Endothelial cell of umbilical vein (primary cell): ENCODE data around the gene CMSS1. TPM values are rescaled to one million over a fixed set of nuclear protein-coding genes. Genes with fewer than 3 reads are reported as not detected.

Experiments
- BruUV-seq: library from RNA; stranded (reverse); fragments of 400-500 nt; replicated peaks from 2 replicates; lab custom pipeline; 2021; lab: Mats Ljungman, UMichigan
- CTCF ChIA-PET: fragments of 300-600, 350-600 bp; sonication (Branson Sonifier 250); formaldehyde crosslinking; loops from one replicate; lab custom pipeline; 2021; ENCODE audit warnings: antibody characterized with exemption, inconsistent platforms; lab: Charles Lee
- POLR2A ChIA-PET: fragments of 300-600, 350-600 bp; sonication (Branson Sonifier 250); formaldehyde crosslinking; loops from one replicate; lab custom pipeline; 2021; ENCODE audit warnings: antibody characterized with exemption, inconsistent platforms; lab: Charles Lee
- DNase-seq: peaks from one replicate; pipeline ENCODE4 v3.0.0-alpha.2; 2011; ENCODE audit warnings: low read depth, low spot score
- FAIRE-seq: peaks from 2 replicates; lab custom pipeline; 2011; peaks lifted over from hg19 to GRCh38; lab: Jason Lieb, UNC
- H2AFZ ChIP-seq: 2 replicates; pipeline ENCODE4 v1.6.0; 2012; ENCODE audit warnings: low read depth, low read length, control low read depth, inconsistent platforms
- H3K27ac ChIP-seq: 2 replicates; pipeline ENCODE4 v1.5.1; 2011; ENCODE audit warnings: low read depth, mild to moderate bottlenecking, control low read depth, low read length, moderate library complexity; ENCODE audit not compliant: insufficient read depth
- H3K27me3 ChIP-seq, 2 experiments: 2 replicates each; pipeline versions ENCODE4 v1.6.0 to v1.6.1; 2011; ENCODE audit warnings: low read length in 2 of 2, mixed read lengths in 1 of 2; ENCODE audit not compliant: control insufficient read depth in 2 of 2, insufficient read depth in 2 of 2
- H3K36me3 ChIP-seq, 2 experiments: 2 replicates in 1 of 2; 3 replicates in 1 of 2; pipeline ENCODE4 v1.5.1; 2011; ENCODE audit warnings: low read length in 2 of 2, mild to moderate bottlenecking in 1 of 2, moderate library complexity in 1 of 2; ENCODE audit not compliant: control insufficient read depth in 2 of 2, insufficient read depth in 2 of 2; ENCODE audit errors: extremely low read depth in 1 of 2
- H3K4me1 ChIP-seq: 3 replicates; pipeline ENCODE4 v1.5.1; 2011; ENCODE audit warnings: mild to moderate bottlenecking, low read length; ENCODE audit not compliant: control insufficient read depth, insufficient read depth; ENCODE audit errors: extremely low read depth
- H3K4me2 ChIP-seq: 2 replicates; pipeline ENCODE4 v1.6.1; 2011; ENCODE audit warnings: low read length, control low read depth, mixed read lengths; ENCODE audit not compliant: insufficient read depth
- H3K4me3 ChIP-seq, 3 experiments: fragments of 200-600 bp in 1 of 3; sonication (generic), shearing (Covaris generic) in 1 of 3; replicated peaks in 1 of 3; 2 replicates each; pipeline ENCODE4 v1.5.1; 2011 to 2016; ENCODE audit warnings: control low read depth in 3 of 3, low read length in 3 of 3, mild to moderate bottlenecking in 2 of 3, inconsistent platforms in 1 of 3, low read depth in 1 of 3, moderate library complexity in 1 of 3; ENCODE audit not compliant: insufficient read depth in 1 of 3
- H3K79me2 ChIP-seq: 2 replicates; pipeline ENCODE4 v1.6.0; 2012; ENCODE audit warnings: low read length, inconsistent platforms; ENCODE audit not compliant: control insufficient read depth, insufficient read depth
- H3K9ac ChIP-seq: replicated peaks from 2 replicates; pipeline ENCODE3; 2011; ENCODE audit warnings: low read length, control low read depth; ENCODE audit not compliant: insufficient read depth; ENCODE audit errors: extremely low read depth
- H3K9me1 ChIP-seq: replicated peaks from 3 replicates; pipeline ENCODE4 v1.6.0; 2011; ENCODE audit warnings: mild to moderate bottlenecking, low read length; ENCODE audit not compliant: control insufficient read depth, insufficient read depth; ENCODE audit errors: extremely low read depth
- H3K9me3 ChIP-seq: replicated peaks from 2 replicates; pipeline ENCODE4 v1.5.1; 2012; ENCODE audit warnings: low read length, inconsistent platforms; ENCODE audit not compliant: control insufficient read depth, insufficient read depth
- H4K20me1 ChIP-seq: replicated peaks from 2 replicates; pipeline ENCODE3; 2011; ENCODE audit warnings: mild to moderate bottlenecking, low read length; ENCODE audit not compliant: control insufficient read depth, insufficient read depth; ENCODE audit errors: extremely low read depth
- EZH2 ChIP-seq: IDR thresholded peaks from 2 replicates; pipeline ENCODE4 v1.6.1; 2012; ENCODE audit warnings: borderline replicate concordance, low read depth, mild to moderate bottlenecking, moderate library complexity, low read length, inconsistent platforms; ENCODE audit not compliant: severe bottlenecking
- FOS ChIP-seq: IDR thresholded peaks from 2 replicates; pipeline ENCODE4 v1.6.1; 2011; ENCODE audit warnings: mild to moderate bottlenecking, low read length, moderate library complexity, borderline replicate concordance; ENCODE audit not compliant: insufficient read depth
- GATA2 ChIP-seq: IDR thresholded peaks from 2 replicates; pipeline ENCODE4 v1.7.0; 2011; ENCODE audit warnings: low read depth, mild to moderate bottlenecking, moderate library complexity, mixed read lengths, low read length; ENCODE audit not compliant: insufficient read length, insufficient read depth
- JUN ChIP-seq: IDR thresholded peaks from 2 replicates; pipeline ENCODE4 v1.6.1; 2011; ENCODE audit warnings: borderline replicate concordance, low read depth; ENCODE audit not compliant: insufficient read length, insufficient read depth
- MAX ChIP-seq: IDR thresholded peaks from 2 replicates; pipeline ENCODE4 v1.6.1; 2011; ENCODE audit not compliant: insufficient read depth, insufficient read length
- MYC ChIP-seq: IDR thresholded peaks from one replicate; pipeline ENCODE4 v1.6.1; 2011; ENCODE audit warnings: mild to moderate bottlenecking, low read depth, low read length
- POLR2A ChIP-seq: IDR thresholded peaks from 2 replicates; pipeline ENCODE4 v1.6.1; 2012; ENCODE audit warnings: low read depth, mild to moderate bottlenecking, control low read depth, low read length
- POLR2AphosphoS5 ChIP-seq: IDR thresholded peaks from 2 replicates; pipeline ENCODE4 v1.6.1; 2012; ENCODE audit warnings: low read depth, mild to moderate bottlenecking, control low read depth, low read length, moderate library complexity; ENCODE audit not compliant: insufficient read depth
- dilution Hi-C: fragments of 300-500 bp; cut with MboI; formaldehyde crosslinking; loops from one replicate; pipeline ENCODE4 v1.15.0; 2019; ENCODE audit warnings: low sequenced_read_pairs; ENCODE audit not compliant: extremely low pct_ligation_motif_present
- intact Hi-C: fragments of 100-400 bp; cut with micrococcal nuclease; formaldehyde crosslinking; loops from one replicate; pipeline ENCODE4 v1.10.0; 2022
- polyA plus RNA-seq, 4 experiments: library from polyadenylated mRNA; depleted of rRNA in 3 of 4; stranded (reverse) in 3 of 4; unstranded in 1 of 4; fragments of >200 nt; gene quantifications; 2 replicates each; pipeline versions ENCODE4 v1.2.1 to v1.2.3, GENCODE V29; 2011 to 2012; ENCODE audit warnings: missing spikeins in 1 of 4
- total RNA-seq: library from RNA; stranded (reverse); gene quantifications from 2 replicates; pipeline ENCODE4 v1.2.3, GENCODE V29; 2021
- TF ChIP-seq, protein P1 (sequence below), 2 donors: IDR thresholded peaks; 1 replicate in 1 of 2; 2 replicates in 1 of 2; pipeline ENCODE4 v1.5.1; 2011; ENCODE audit warnings: low read length in 2 of 2, mild to moderate bottlenecking in 2 of 2, moderate library complexity in 2 of 2, control low read depth in 1 of 2, inconsistent platforms in 1 of 2, low read depth in 1 of 2; ENCODE audit not compliant: insufficient read depth in 1 of 2; ENCODE audit errors: extremely low read depth in 1 of 2

CMSS1 gene
- total and polyA plus RNA-seq, 2 donors (not counting 3 experiments of a cell fraction or from before 2014, with no cell fraction given): 9.7 to 60.6 TPM

DNA sequence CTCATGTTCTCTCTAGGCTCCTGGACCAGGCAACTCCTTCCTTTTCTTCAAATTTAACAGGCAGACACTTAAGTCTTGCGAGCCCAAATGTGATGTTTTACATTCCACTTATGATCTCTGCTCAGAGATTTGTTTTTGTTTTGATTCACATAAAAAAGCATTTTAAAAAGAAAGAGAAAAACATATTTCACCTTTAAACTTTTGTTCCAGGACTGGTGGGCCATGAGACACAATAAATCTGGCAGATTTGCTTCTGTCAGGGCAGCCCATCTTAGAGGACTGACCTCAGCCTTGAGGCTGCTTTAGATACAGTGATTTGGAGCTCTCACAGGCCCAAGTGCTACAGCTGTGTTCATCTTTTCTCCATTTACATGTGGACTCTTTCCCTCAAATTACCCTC, 52.0 kb downstream of the CMSS1 start:
- Histone ChIP-seq H3K4me1 (peaks cover 61% of the 10 kb centered on the region), H2AFZ (no peak overlapping the region), H3K9ac (no peak overlapping the region), H3K9me1 (peaks cover 4% of the 10 kb centered on the region), H3K27me3 (no peaks in the 10 kb centered on the region), H4K20me1 (peaks cover 10% of the 10 kb centered on the region), H3K4me2 (no peak overlapping the region), H3K4me3 (no peak overlapping the region), H3K27ac (no peak overlapping the region), H3K79me2 (peaks cover 76% of the 10 kb centered on the region), H3K9me3 (no peaks in the 10 kb centered on the region), H3K36me3 (peaks cover 0 to 4% of the 10 kb centered on the region in 2 experiments)
- FAIRE-seq (no peak), DNase-seq (no peak)
- POLR2A ChIA-PET: no interaction called here
- TF ChIP-seq EZH2 (no peak), GATA2 (no peak), JUN (no peak), MYC (no peak), POLR2A (no peak), POLR2AphosphoS5 (no peak), FOS (no peak), MAX (no peak)
- TF ChIP-seq, protein P1, sequence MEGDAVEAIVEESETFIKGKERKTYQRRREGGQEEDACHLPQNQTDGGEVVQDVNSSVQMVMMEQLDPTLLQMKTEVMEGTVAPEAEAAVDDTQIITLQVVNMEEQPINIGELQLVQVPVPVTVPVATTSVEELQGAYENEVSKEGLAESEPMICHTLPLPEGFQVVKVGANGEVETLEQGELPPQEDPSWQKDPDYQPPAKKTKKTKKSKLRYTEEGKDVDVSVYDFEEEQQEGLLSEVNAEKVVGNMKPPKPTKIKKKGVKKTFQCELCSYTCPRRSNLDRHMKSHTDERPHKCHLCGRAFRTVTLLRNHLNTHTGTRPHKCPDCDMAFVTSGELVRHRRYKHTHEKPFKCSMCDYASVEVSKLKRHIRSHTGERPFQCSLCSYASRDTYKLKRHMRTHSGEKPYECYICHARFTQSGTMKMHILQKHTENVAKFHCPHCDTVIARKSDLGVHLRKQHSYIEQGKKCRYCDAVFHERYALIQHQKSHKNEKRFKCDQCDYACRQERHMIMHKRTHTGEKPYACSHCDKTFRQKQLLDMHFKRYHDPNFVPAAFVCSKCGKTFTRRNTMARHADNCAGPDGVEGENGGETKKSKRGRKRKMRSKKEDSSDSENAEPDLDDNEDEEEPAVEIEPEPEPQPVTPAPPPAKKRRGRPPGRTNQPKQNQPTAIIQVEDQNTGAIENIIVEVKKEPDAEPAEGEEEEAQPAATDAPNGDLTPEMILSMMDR (IDR thresholded peaks at IDR 0.05; ENCODE audit: extremely low read depth in 1 of 2, insufficient read depth in 1 of 2, low read depth in 1 of 2, low read length in 2 of 2): no peak
- dilution Hi-C loops: no loop called here
- CTCF ChIA-PET: interaction anchor here (0.8 to 2.9 kb wide), 5 partner anchors 25 to 385 kb away, joined by 3 to 9 read pairs (median 5); no protein-coding TSS in a partner anchor
- intact Hi-C loops: loop anchor here (5.0 kb wide), 2 partner anchors 198 to 288 kb away; no protein-coding TSS in a partner anchor
- BruUV-seq: no TSS peak
